ENCODE results near the gene ELF1. TPM values are rescaled to one million over a fixed set of nuclear protein-coding genes. Genes with fewer than 3 reads are reported as not detected.

The ELF1 gene
- total and polyA plus RNA-seq, 2 of the 8 experiments (the other 6 are each of a cell fraction or from before 2014, with no cell fraction given) = 5.6 to 18.2 TPM

- TF ChIP-seq NRF1 (IDR thresholded peaks at IDR 0.05; ENCODE audit: low read depth, low read length) (no peak), RXRA (IDR thresholded peaks at IDR 0.05; ENCODE audit: insufficient read depth, low read depth, low read length) (no peak), TAF7 (optimal IDR thresholded peaks at IDR 0.05; ENCODE audit: borderline replicate concordance, low read depth, low read length) (no peak), GABPA (IDR thresholded peaks at IDR 0.05; ENCODE audit: borderline replicate concordance, insufficient read depth, low read length) (no peak), JUND (IDR thresholded peaks at IDR 0.05; ENCODE audit: low read length) (no peak), EZH2 (IDR thresholded peaks at IDR 0.05; ENCODE audit: low read depth, low read length, severe bottlenecking) (no peak), CEBPB (IDR thresholded peaks at IDR 0.05; ENCODE audit: low read depth, low read length) (no peak)
Observed at GRCh38 chr13:41034382-41034781, 15.3 kb upstream of the ELF1 start (continued).
